Endothelial cell of umbilical vein (primary cell): ENCODE data around the gene LRAT.

Source experiments
- EZH2 ChIP-seq: IDR thresholded peaks from 2 replicates; pipeline ENCODE4 v1.6.1; 2012; ENCODE audit warnings: borderline replicate concordance, low read depth, mild to moderate bottlenecking, moderate library complexity, low read length, inconsistent platforms; ENCODE audit not compliant: severe bottlenecking
- FOS ChIP-seq: IDR thresholded peaks from 2 replicates; pipeline ENCODE4 v1.6.1; 2011; ENCODE audit warnings: mild to moderate bottlenecking, low read length, moderate library complexity, borderline replicate concordance; ENCODE audit not compliant: insufficient read depth
- GATA2 ChIP-seq: IDR thresholded peaks from 2 replicates; pipeline ENCODE4 v1.7.0; 2011; ENCODE audit warnings: low read depth, mild to moderate bottlenecking, moderate library complexity, mixed read lengths, low read length; ENCODE audit not compliant: insufficient read length, insufficient read depth
- JUN ChIP-seq: IDR thresholded peaks from 2 replicates; pipeline ENCODE4 v1.6.1; 2011; ENCODE audit warnings: borderline replicate concordance, low read depth; ENCODE audit not compliant: insufficient read length, insufficient read depth
- POLR2A ChIP-seq: IDR thresholded peaks from 2 replicates; pipeline ENCODE4 v1.6.1; 2012; ENCODE audit warnings: low read depth, mild to moderate bottlenecking, control low read depth, low read length
- POLR2AphosphoS5 ChIP-seq: IDR thresholded peaks from 2 replicates; pipeline ENCODE4 v1.6.1; 2012; ENCODE audit warnings: low read depth, mild to moderate bottlenecking, control low read depth, low read length, moderate library complexity; ENCODE audit not compliant: insufficient read depth
- TF ChIP-seq, protein P1 (sequence below), 2 donors: IDR thresholded peaks; 1 replicate in 1 of 2; 2 replicates in 1 of 2; pipeline ENCODE4 v1.5.1; 2011; ENCODE audit warnings: low read length in 2 of 2, mild to moderate bottlenecking in 2 of 2, moderate library complexity in 2 of 2, control low read depth in 1 of 2, inconsistent platforms in 1 of 2, low read depth in 1 of 2; ENCODE audit not compliant: insufficient read depth in 1 of 2; ENCODE audit errors: extremely low read depth in 1 of 2
- TF ChIP-seq, protein P2 (sequence below): IDR thresholded peaks from 2 replicates; pipeline ENCODE4 v1.6.1; 2011; ENCODE audit not compliant: insufficient read depth, insufficient read length

DNA sequence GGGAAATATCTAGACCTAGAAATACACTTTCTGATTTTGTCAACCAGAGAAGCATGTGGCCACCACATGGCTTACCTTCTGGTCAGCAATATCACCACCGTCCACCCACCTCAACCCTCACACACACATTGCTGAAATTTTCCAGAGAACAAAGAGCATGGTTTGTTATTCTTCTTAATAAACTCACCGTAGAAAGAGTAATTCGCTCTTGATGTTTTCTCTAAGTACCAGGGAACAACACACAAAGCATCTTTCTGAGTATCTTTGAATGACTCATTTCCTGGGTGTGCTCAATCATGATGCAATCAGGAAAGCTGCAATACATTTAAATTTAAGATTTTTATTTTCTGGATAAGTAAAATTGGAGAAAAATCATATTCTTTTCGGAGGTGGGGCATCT, 24.7 kb upstream of the LRAT start:
- TF ChIP-seq POLR2A = no peak
- TF ChIP-seq, protein P1, sequence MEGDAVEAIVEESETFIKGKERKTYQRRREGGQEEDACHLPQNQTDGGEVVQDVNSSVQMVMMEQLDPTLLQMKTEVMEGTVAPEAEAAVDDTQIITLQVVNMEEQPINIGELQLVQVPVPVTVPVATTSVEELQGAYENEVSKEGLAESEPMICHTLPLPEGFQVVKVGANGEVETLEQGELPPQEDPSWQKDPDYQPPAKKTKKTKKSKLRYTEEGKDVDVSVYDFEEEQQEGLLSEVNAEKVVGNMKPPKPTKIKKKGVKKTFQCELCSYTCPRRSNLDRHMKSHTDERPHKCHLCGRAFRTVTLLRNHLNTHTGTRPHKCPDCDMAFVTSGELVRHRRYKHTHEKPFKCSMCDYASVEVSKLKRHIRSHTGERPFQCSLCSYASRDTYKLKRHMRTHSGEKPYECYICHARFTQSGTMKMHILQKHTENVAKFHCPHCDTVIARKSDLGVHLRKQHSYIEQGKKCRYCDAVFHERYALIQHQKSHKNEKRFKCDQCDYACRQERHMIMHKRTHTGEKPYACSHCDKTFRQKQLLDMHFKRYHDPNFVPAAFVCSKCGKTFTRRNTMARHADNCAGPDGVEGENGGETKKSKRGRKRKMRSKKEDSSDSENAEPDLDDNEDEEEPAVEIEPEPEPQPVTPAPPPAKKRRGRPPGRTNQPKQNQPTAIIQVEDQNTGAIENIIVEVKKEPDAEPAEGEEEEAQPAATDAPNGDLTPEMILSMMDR (IDR thresholded peaks at IDR 0.05; ENCODE audit: extremely low read depth in 1 of 2, insufficient read depth in 1 of 2, low read depth in 1 of 2, low read length in 2 of 2) = no peak
- no peak for TF ChIP-seq EZH2
- TF ChIP-seq POLR2AphosphoS5 = no peak
- TF ChIP-seq, protein P2, sequence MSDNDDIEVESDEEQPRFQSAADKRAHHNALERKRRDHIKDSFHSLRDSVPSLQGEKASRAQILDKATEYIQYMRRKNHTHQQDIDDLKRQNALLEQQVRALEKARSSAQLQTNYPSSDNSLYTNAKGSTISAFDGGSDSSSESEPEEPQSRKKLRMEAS = no peak
- TF ChIP-seq FOS = no peak
- TF ChIP-seq JUN = no peak
- TF ChIP-seq GATA2 = no peak
